ENCODE measurements around the gene IFT80. TPM values are rescaled to one million over a fixed set of nuclear protein-coding genes. Genes with fewer than 3 reads are reported as not detected.

Gene IFT80
- total RNA-seq, 6 experiments from 2014 or later, result 6.7 to 13.7 (median 8.5) TPM

- peak in 1 of 4 donors; percentile 22 for TF ChIP-seq CTCF (IDR thresholded peaks at IDR 0.05)
- TF ChIP-seq POLR2A (IDR thresholded peaks at IDR 0.05), result no peak
- H3K9me3 ChIP-seq, result no peaks in the 10 kb centered on the region
- H3K27me3 ChIP-seq, result no peaks in the 10 kb centered on the region
- H3K4me1 ChIP-seq, result no peaks in the 10 kb centered on the region
- ATAC-seq, result peak in 2 of 4 donors; percentile 37 to 74
- WGBS (ENCODE audit: insufficient coverage, low coverage, low lambda C conversion rate, missing lambda C conversion rate), result 58% methylated on average over 1 of the region's 1 CpG
- H3K4me3 ChIP-seq, result no peak overlapping the region
- DNase-seq, result no peak
- H3K27ac ChIP-seq, result no peak overlapping the region
- intact Hi-C loops (cut with DNase I), result no loop called here
- H3K36me3 ChIP-seq, result no peaks in the 10 kb centered on the region
These were observed 188.2 kb downstream of the IFT80 start for GRCh38 chr3:160210799-160211221.

- Histone ChIP-seq H3K36me3 (no peaks in the 10 kb centered on the region), H3K27ac (no peak overlapping the region), H3K9me3 (no peaks in the 10 kb centered on the region), H3K27me3 (no peaks in the 10 kb centered on the region), H3K4me3 (no peak overlapping the region), H3K4me1 (no peaks in the 10 kb centered on the region)
- 71% methylated on average over 1 of the region's 1 CpG for WGBS (ENCODE audit: insufficient coverage, low coverage, low lambda C conversion rate, missing lambda C conversion rate)
- TF ChIP-seq POLR2A (IDR thresholded peaks at IDR 0.05), result no peak
- no peak for TF ChIP-seq CTCF (IDR thresholded peaks at IDR 0.05)
- intact Hi-C loops (cut with DNase I), result no loop called here
- ATAC-seq (no peak), DNase-seq (no peak)
These were observed 188.7 kb downstream of the IFT80 start for GRCh38 chr3:160210341-160210740.

MicroRNAs encoded within 50 kb of the gene (microRNA counts, 767-probe panel; counts per million panel counts)
- 13,857 counts per million, percentile 88 among the panel's probes with 10 or more counts for microRNA hsa-miR-15b-5p

Small RNA genes lying within 50 kb of the gene (microRNA-seq; reads per million reads assigned to microRNA genes)
- 874 to 1,151 reads per million in 2 donors for gene MIR15B
- 623 to 669 reads per million in 2 donors for gene MIR16-2

Small RNA genes lying within 50 kb of the gene (small RNA-seq; reads per million reads assigned to genes)
- gene MIR15B (4.7 to 5.9 reads per million in 2 experiments), gene MIR16-2 (0.52 to 2.0 reads per million in 2 experiments)

Other genes with a start within 250 kb of the IFT80 start
- 1 to 10 TPM in 1 of 6 experiments, under 1 TPM in 4, not detected in 1; 0.07 to 1.2 (median 0.88) TPM for gene C3orf80, start 173.8 kb downstream of the IFT80 start, total RNA-seq
- gene SMC4, start 425 bp upstream of the IFT80 start, total RNA-seq, result 10 to 100 TPM; 11.3 to 26.7 (median 18.1) TPM
- under 1 TPM; 0.07 to 0.56 (median 0.31) TPM for gene TRIM59, start 50.6 kb upstream of the IFT80 start, total RNA-seq
- gene KPNA4, start 166.3 kb upstream of the IFT80 start, total RNA-seq, result 10 to 100 TPM; 14.4 to 32.5 (median 18.9) TPM